ENCODE data around the gene MAST3.

- TF ChIP-seq CEBPB (IDR thresholded peaks at IDR 0.05) (no peak), EP300 (IDR thresholded peaks at IDR 0.05; ENCODE audit: borderline replicate concordance) (no peak), FOXM1 (IDR thresholded peaks at IDR 0.05; ENCODE audit: borderline replicate concordance, low read depth) (no peak), RAD21 (IDR thresholded peaks at IDR 0.05; ENCODE audit: low read depth) (no peak), YY1 (IDR thresholded peaks at IDR 0.05; ENCODE audit: low read depth) (no peak), TCF12 (IDR thresholded peaks at IDR 0.05; ENCODE audit: low read depth) (no peak), NFIC (IDR thresholded peaks at IDR 0.05) (no peak)
Measured at GRCh38 chr19:18119013-18119716, 21.6 kb downstream of the MAST3 start.
